HepG2 (cell line): ENCODE data around the gene BBLN. TPM values are rescaled to one million over a fixed set of nuclear protein-coding genes. Genes with fewer than 3 reads are reported as not detected.
A peak's percentile ranks its signal among the peaks of the same experiment; 100 is the strongest.

Experiments used
- FOXJ3 ChIP-seq: sonication (generic); formaldehyde crosslinking; IDR thresholded peaks from 2 replicates; pipeline ENCODE4 v1.4.0; 2020; ENCODE audit warnings: missing genetic modification reagents, mild to moderate bottlenecking, borderline replicate concordance
- GABPB1 ChIP-seq: IDR thresholded peaks from 2 replicates; pipeline ENCODE4 v1.6.1; 2016; ENCODE audit warnings: mild to moderate bottlenecking, missing genetic modification reagents, moderate library complexity, missing compliant biosample characterization
- GLMP ChIP-seq: sonication (generic); formaldehyde crosslinking; IDR thresholded peaks from 2 replicates; pipeline ENCODE4 v1.9.0; 2021; ENCODE audit warnings: missing genetic modification reagents, mild to moderate bottlenecking, borderline replicate concordance
- IKZF4 ChIP-seq: sonication (generic); formaldehyde crosslinking; IDR thresholded peaks from 2 replicates; pipeline ENCODE4 v1.5.1; 2020; ENCODE audit warnings: borderline replicate concordance, mild to moderate bottlenecking, low read depth, missing genetic modification reagents; ENCODE audit errors: not compliant biosample characterization
- PITX1 ChIP-seq: sonication (generic); formaldehyde crosslinking; IDR thresholded peaks from 2 replicates; pipeline ENCODE4 v1.5.1; 2020; ENCODE audit warnings: mild to moderate bottlenecking, missing genetic modification reagents
- SRSF1 ChIP-seq: fragments of 200-400 bp; formaldehyde crosslinking; optimal IDR thresholded peaks from 2 replicates; pipeline ENCODE3; 2017; ENCODE audit warnings: mild to moderate bottlenecking, low read depth, low read length, moderate library complexity
- ZFP36L2 ChIP-seq: sonication (generic); formaldehyde crosslinking; IDR thresholded peaks from 2 replicates; pipeline ENCODE4 v1.4.0; 2020; ENCODE audit warnings: missing genetic modification reagents
- ZFP37 ChIP-seq: sonication (generic); formaldehyde crosslinking; IDR thresholded peaks from 2 replicates; pipeline ENCODE4 v1.4.0; 2020; ENCODE audit warnings: missing genetic modification reagents, borderline replicate concordance
- ZFP62 ChIP-seq: sonication (generic); formaldehyde crosslinking; IDR thresholded peaks from 2 replicates; pipeline ENCODE4 v1.4.0; 2020; ENCODE audit warnings: missing genetic modification reagents
- ZNF264 ChIP-seq: sonication (generic); formaldehyde crosslinking; IDR thresholded peaks from 2 replicates; pipeline ENCODE4 v1.4.0; 2020; ENCODE audit warnings: missing genetic modification reagents
- ZNF597 ChIP-seq: sonication (generic); formaldehyde crosslinking; IDR thresholded peaks from 2 replicates; pipeline ENCODE4 v1.5.0; 2020; ENCODE audit warnings: missing genetic modification reagents
- ZNF772 ChIP-seq: sonication (generic); formaldehyde crosslinking; IDR thresholded peaks from 2 replicates; pipeline ENCODE4 v1.5.0; 2020; ENCODE audit warnings: mild to moderate bottlenecking, missing genetic modification reagents
- ZSCAN5A ChIP-seq: sonication (generic); formaldehyde crosslinking; IDR thresholded peaks from 2 replicates; pipeline ENCODE4 v1.8.0; 2022; ENCODE audit warnings: mild to moderate bottlenecking, missing genetic modification reagents, borderline replicate concordance
- polyA plus RNA-seq, 8 experiments: library from polyadenylated mRNA; depleted of rRNA in 3 of 8; stranded (reverse) in 7 of 8; unstranded in 1 of 8; fragments of >200 nt; fragmentation: Illumina TruSeq in 4 of 8; extraction: Trizol in 4 of 8; gene quantifications; 2 replicates each; pipeline versions ENCODE4 v1.2.1 to v1.2.3, GENCODE V29; 2011 to 2016; ENCODE audit warnings: low read depth in 4 of 8, missing spikeins in 1 of 8, mixed read lengths in 1 of 8; ENCODE audit not compliant: insufficient read depth in 1 of 8
- total RNA-seq, 5 experiments: library from RNA; depleted of rRNA; stranded (reverse); fragments of >200 nt; fragmentation: Illumina TruSeq; extraction: Trizol; gene quantifications; 2 replicates each; pipeline ENCODE4 v1.2.3, GENCODE V29; 2016; ENCODE audit warnings: low read depth in 1 of 5
- TF ChIP-seq, protein P1 (sequence below): sonication (generic); formaldehyde crosslinking; IDR thresholded peaks from 2 replicates; pipeline ENCODE4 v1.9.0; 2021; ENCODE audit warnings: missing genetic modification reagents, borderline replicate concordance
- TF ChIP-seq, protein P2 (sequence below): sonication (generic); formaldehyde crosslinking; IDR thresholded peaks from 2 replicates; pipeline ENCODE4 v1.4.0; 2020; ENCODE audit warnings: missing genetic modification reagents, borderline replicate concordance
- TF ChIP-seq, protein P3 (sequence below): sonication (generic); formaldehyde crosslinking; IDR thresholded peaks from 2 replicates; pipeline ENCODE4 v1.8.1; 2022; ENCODE audit warnings: low read depth, mild to moderate bottlenecking, missing genetic modification reagents

The BBLN gene
- total and polyA plus RNA-seq, 2 of the 13 experiments (the other 11 are each of a cell fraction or from before 2014, with no cell fraction given), result 27.6 to 33.1 TPM

DNA sequence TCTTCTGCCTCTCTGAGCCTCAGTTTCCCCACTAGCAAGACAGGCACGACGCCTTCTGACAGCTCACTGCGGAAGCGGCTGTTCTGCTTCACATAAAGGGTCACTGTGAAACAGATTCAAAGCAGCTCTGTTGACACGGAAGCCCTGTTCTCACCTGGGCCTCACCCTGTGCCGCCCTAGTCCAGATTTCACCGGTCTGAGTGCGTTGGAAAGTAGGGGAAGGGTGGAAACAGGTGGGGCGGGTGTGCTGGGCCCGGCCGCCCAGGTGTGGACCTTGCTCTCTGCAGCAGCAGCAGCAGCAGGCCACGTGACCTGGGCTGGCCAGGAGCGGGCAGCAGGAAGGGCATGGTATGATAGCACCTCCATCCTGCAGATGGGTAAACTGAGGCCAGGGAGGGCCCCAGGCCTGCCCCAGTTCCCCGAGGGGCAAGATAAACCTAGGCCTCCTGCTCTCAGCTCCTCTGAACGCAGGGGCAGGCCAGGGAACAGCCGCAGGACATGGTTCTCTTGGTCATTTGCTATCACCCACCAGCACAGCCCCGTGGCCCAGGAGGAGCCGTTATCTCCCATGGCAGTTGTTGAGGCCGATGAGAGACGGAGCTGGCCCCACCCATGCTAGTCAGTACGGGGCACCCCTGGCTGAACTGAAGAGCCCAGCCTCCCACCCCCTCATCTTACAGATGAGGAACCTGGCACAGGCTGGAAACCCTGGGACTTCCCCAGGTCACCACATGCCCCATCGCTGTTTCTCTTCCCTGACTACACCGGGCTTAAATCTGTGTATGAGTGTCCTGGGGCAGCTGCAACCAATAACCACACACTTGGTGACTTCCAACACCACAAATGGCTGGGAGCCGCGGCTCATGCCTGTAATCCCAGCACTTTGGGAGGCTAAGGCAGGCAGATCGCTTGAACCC lies 44.6 kb upstream of the BBLN start (continued):
- TF ChIP-seq SRSF1 (no peak), FOXJ3 (CRISPR knock-in tag) (peak; percentile 81), ZFP36L2 (CRISPR knock-in tag) (0 out of 2 replicates have a peak, but pooled peaks have one; percentile 32), IKZF4 (CRISPR knock-in tag) (no peak), ZNF772 (CRISPR knock-in tag) (peak; percentile 90), ZSCAN5A (CRISPR knock-in tag) (no peak), ZNF597 (no peak), ZFP37 (0 out of 2 replicates have a peak, but pooled peaks have one; percentile 51), PITX1 (peak; percentile 96), GABPB1 (CRISPR knock-in tag) (peak; percentile 78), GLMP (CRISPR knock-in tag) (no peak), ZFP62 (CRISPR knock-in tag) (no peak), ZNF264 (CRISPR knock-in tag) (peak; percentile 70; the same call in 1 of the 2 replicates)
- TF ChIP-seq, protein P1, sequence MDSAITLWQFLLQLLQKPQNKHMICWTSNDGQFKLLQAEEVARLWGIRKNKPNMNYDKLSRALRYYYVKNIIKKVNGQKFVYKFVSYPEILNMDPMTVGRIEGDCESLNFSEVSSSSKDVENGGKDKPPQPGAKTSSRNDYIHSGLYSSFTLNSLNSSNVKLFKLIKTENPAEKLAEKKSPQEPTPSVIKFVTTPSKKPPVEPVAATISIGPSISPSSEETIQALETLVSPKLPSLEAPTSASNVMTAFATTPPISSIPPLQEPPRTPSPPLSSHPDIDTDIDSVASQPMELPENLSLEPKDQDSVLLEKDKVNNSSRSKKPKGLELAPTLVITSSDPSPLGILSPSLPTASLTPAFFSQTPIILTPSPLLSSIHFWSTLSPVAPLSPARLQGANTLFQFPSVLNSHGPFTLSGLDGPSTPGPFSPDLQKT (CRISPR knock-in tag), result no peak
- TF ChIP-seq, protein P2, sequence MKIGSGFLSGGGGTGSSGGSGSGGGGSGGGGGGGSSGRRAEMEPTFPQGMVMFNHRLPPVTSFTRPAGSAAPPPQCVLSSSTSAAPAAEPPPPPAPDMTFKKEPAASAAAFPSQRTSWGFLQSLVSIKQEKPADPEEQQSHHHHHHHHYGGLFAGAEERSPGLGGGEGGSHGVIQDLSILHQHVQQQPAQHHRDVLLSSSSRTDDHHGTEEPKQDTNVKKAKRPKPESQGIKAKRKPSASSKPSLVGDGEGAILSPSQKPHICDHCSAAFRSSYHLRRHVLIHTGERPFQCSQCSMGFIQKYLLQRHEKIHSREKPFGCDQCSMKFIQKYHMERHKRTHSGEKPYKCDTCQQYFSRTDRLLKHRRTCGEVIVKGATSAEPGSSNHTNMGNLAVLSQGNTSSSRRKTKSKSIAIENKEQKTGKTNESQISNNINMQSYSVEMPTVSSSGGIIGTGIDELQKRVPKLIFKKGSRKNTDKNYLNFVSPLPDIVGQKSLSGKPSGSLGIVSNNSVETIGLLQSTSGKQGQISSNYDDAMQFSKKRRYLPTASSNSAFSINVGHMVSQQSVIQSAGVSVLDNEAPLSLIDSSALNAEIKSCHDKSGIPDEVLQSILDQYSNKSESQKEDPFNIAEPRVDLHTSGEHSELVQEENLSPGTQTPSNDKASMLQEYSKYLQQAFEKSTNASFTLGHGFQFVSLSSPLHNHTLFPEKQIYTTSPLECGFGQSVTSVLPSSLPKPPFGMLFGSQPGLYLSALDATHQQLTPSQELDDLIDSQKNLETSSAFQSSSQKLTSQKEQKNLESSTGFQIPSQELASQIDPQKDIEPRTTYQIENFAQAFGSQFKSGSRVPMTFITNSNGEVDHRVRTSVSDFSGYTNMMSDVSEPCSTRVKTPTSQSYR (CRISPR knock-in tag), result peak; percentile 40; the same call in 1 of the 2 replicates
- TF ChIP-seq, protein P3, sequence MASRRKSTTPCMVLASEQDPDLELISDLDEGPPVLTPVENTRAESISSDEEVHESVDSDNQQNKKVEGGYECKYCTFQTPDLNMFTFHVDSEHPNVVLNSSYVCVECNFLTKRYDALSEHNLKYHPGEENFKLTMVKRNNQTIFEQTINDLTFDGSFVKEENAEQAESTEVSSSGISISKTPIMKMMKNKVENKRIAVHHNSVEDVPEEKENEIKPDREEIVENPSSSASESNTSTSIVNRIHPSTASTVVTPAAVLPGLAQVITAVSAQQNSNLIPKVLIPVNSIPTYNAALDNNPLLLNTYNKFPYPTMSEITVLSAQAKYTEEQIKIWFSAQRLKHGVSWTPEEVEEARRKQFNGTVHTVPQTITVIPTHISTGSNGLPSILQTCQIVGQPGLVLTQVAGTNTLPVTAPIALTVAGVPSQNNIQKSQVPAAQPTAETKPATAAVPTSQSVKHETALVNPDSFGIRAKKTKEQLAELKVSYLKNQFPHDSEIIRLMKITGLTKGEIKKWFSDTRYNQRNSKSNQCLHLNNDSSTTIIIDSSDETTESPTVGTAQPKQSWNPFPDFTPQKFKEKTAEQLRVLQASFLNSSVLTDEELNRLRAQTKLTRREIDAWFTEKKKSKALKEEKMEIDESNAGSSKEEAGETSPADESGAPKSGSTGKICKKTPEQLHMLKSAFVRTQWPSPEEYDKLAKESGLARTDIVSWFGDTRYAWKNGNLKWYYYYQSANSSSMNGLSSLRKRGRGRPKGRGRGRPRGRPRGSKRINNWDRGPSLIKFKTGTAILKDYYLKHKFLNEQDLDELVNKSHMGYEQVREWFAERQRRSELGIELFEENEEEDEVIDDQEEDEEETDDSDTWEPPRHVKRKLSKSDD (CRISPR knock-in tag), result peak; percentile 57; the same call in 1 of the 2 replicates
